Prostate gland (tissue), 2 donors: ENCODE measurements around the gene MUC20. TPM values are rescaled to one million over a fixed set of nuclear protein-coding genes. Genes with fewer than 3 reads are reported as not detected.

ENCODE experiments used
- DNase-seq: peaks from one replicate; pipeline ENCODE4 v3.0.0-alpha.2; 2019; ENCODE audit warnings: low spot score
- H3K27ac ChIP-seq, 2 donors: fragments of 200-600 bp; sonication (generic); 2 replicates each; pipeline ENCODE4 v1.5.1; 2017 to 2019
- H3K27me3 ChIP-seq: fragments of 200-600 bp; sonication (generic); replicated peaks from 2 replicates; pipeline ENCODE4 v1.5.1; 2019; ENCODE audit not compliant: insufficient read depth
- H3K36me3 ChIP-seq, 2 donors: fragments of 200-600 bp; sonication (generic); 1 replicate in 1 of 2; 2 replicates in 1 of 2; pipeline versions ENCODE4 v1.5.1 to v1.8.1; 2017 to 2019
- H3K4me1 ChIP-seq: fragments of 200-600 bp; sonication (generic); replicated peaks from 2 replicates; pipeline ENCODE4 v1.5.1; 2019
- H3K4me3 ChIP-seq, 2 donors: fragments of 200-600 bp; sonication (generic); 2 replicates each; pipeline ENCODE4 v1.5.1; 2017 to 2019
- H3K9me3 ChIP-seq: fragments of 200-600 bp; sonication (generic); 2 replicates; pipeline ENCODE4 v1.5.1; 2017
- CTCF ChIP-seq, 4 experiments: fragments of 200-600 bp in 2 of 4; fragments of 450-650 bp in 2 of 4; sonication (generic) in 2 of 4; IDR thresholded peaks; 1 replicate in 3 of 4; 2 replicates in 1 of 4; pipeline ENCODE4 v1.5.1; 2016 to 2019; ENCODE audit warnings: antibody characterized with exemption in 4 of 4, mild to moderate bottlenecking in 2 of 4, moderate library complexity in 2 of 4
- POLR2A ChIP-seq: fragments of 450-650 bp; IDR thresholded peaks from one replicate; pipeline ENCODE4 v1.6.1; 2016; ENCODE audit warnings: antibody characterized with exemption, mild to moderate bottlenecking
- POLR2AphosphoS5 ChIP-seq: sonication (generic); formaldehyde crosslinking; IDR thresholded peaks from one replicate; pipeline ENCODE4 v1.6.1; 2017; ENCODE audit warnings: antibody characterized with exemption
- WGBS: methylation state at CpG from one replicate; pipeline ENCODE4 v1.1.5; 2018; 5-methylcytosine and 5-hydroxymethylcytosine counted together
- intact Hi-C: fragments of 100-400 bp; cut with DNase I; formaldehyde crosslinking; loops from one replicate; pipeline ENCODE4 v1.14.2; 2022
- total RNA-seq, 2 donors: library from RNA; depleted of rRNA; stranded (reverse); fragments of >200 nt; gene quantifications; one replicate each; pipeline ENCODE4 v1.1.0, GENCODE V29; 2016

Gene MUC20
- total RNA-seq, 2 donors from 2014 or later = 17.9 to 49.0 TPM

- 55% methylated on average over 11 of the region's 11 CpGs for WGBS
- intact Hi-C loops = no loop called here
- no peaks in the 10 kb centered on the region for H3K9me3 ChIP-seq
- H3K27ac ChIP-seq = no peak overlapping the region
- TF ChIP-seq POLR2A (no peak), POLR2AphosphoS5 (no peak), CTCF (IDR thresholded peaks at IDR 0.05) (no peak)
- H3K4me3 ChIP-seq = no peak overlapping the region
- no peak for DNase-seq
- H3K36me3 ChIP-seq = no peaks in the 10 kb centered on the region
- peaks cover 4% of the 10 kb centered on the region for H3K4me1 ChIP-seq
- no peaks in the 10 kb centered on the region for H3K27me3 ChIP-seq
Measured at GRCh38 chr3:195697582-195698324, 23.0 kb upstream of the MUC20 start.

GRCh38 chr3:195698325-195698646 is 22.5 kb upstream of the MUC20 start:
- Histone ChIP-seq H3K27ac (no peak overlapping the region), H3K4me3 (no peak overlapping the region), H3K36me3 (no peaks in the 10 kb centered on the region), H3K27me3 (no peaks in the 10 kb centered on the region), H3K9me3 (no peaks in the 10 kb centered on the region), H3K4me1 (peaks cover 4% of the 10 kb centered on the region)
- WGBS = 81% methylated on average over 4 of the region's 4 CpGs
- TF ChIP-seq CTCF (IDR thresholded peaks at IDR 0.05) = no peak
- TF ChIP-seq POLR2AphosphoS5 = no peak
- no peak for TF ChIP-seq POLR2A
- intact Hi-C loops = no loop called here
- DNase-seq = no peak

GRCh38 chr3:195698647-195699387 is 22.0 kb upstream of the MUC20 start:
- DNase-seq = no peak
- 74% methylated on average over 5 of the region's 5 CpGs for WGBS
- no peaks in the 10 kb centered on the region for H3K27me3 ChIP-seq
- intact Hi-C loops = no loop called here
- H3K36me3 ChIP-seq = no peaks in the 10 kb centered on the region
- H3K27ac ChIP-seq = no peak overlapping the region
- H3K4me1 ChIP-seq = peaks cover 4% of the 10 kb centered on the region
- H3K9me3 ChIP-seq = no peaks in the 10 kb centered on the region
- no peak for TF ChIP-seq POLR2AphosphoS5
- TF ChIP-seq CTCF (IDR thresholded peaks at IDR 0.05) = no peak
- TF ChIP-seq POLR2A = no peak
- H3K4me3 ChIP-seq = no peak overlapping the region

GRCh38 chr3:195699388-195699771 is 21.4 kb upstream of the MUC20 start:
- DNase-seq = no peak
- intact Hi-C loops = no loop called here
- Histone ChIP-seq H3K4me1 (peaks cover 4% of the 10 kb centered on the region), H3K4me3 (no peak overlapping the region), H3K9me3 (no peaks in the 10 kb centered on the region), H3K36me3 (no peaks in the 10 kb centered on the region), H3K27me3 (no peaks in the 10 kb centered on the region), H3K27ac (no peak overlapping the region)
- TF ChIP-seq POLR2A (no peak), POLR2AphosphoS5 (no peak), CTCF (IDR thresholded peaks at IDR 0.05) (no peak)
- WGBS = 88% methylated on average over 2 of the region's 2 CpGs

GRCh38 chr3:195699860-195700259 is 20.9 kb upstream of the MUC20 start:
- no peak for DNase-seq
- TF ChIP-seq POLR2AphosphoS5 (no peak), POLR2A (no peak), CTCF (IDR thresholded peaks at IDR 0.05) (no peak)
- Histone ChIP-seq H3K27me3 (no peaks in the 10 kb centered on the region), H3K4me1 (peaks cover 4% of the 10 kb centered on the region), H3K36me3 (no peaks in the 10 kb centered on the region), H3K4me3 (no peak overlapping the region), H3K27ac (no peak overlapping the region), H3K9me3 (no peaks in the 10 kb centered on the region)
- intact Hi-C loops = no loop called here
- 73% methylated on average over 6 of the region's 6 CpGs for WGBS
